Fibroblast of pulmonary artery (primary cell): ENCODE data around the gene COQ6.

Experiments used
- DNase-seq: peaks from one replicate; pipeline ENCODE4 v3.0.0-alpha.2; 2010; ENCODE audit warnings: low read depth
- H3K4me3 ChIP-seq: replicated peaks from 2 replicates; pipeline ENCODE4 v1.5.1; 2011; ENCODE audit warnings: low read depth, mild to moderate bottlenecking, control low read depth, low read length, moderate library complexity
- TF ChIP-seq, protein P1 (sequence below): IDR thresholded peaks from 2 replicates; pipeline ENCODE4 v1.5.1; 2011; ENCODE audit warnings: mild to moderate bottlenecking, control low read depth, low read length, inconsistent platforms; ENCODE audit errors: missing control alignments

COQ6 gene

GRCh38 chr14:73935666-73936065 lies 14.4 kb upstream of the COQ6 start:
- TF ChIP-seq, protein P1, sequence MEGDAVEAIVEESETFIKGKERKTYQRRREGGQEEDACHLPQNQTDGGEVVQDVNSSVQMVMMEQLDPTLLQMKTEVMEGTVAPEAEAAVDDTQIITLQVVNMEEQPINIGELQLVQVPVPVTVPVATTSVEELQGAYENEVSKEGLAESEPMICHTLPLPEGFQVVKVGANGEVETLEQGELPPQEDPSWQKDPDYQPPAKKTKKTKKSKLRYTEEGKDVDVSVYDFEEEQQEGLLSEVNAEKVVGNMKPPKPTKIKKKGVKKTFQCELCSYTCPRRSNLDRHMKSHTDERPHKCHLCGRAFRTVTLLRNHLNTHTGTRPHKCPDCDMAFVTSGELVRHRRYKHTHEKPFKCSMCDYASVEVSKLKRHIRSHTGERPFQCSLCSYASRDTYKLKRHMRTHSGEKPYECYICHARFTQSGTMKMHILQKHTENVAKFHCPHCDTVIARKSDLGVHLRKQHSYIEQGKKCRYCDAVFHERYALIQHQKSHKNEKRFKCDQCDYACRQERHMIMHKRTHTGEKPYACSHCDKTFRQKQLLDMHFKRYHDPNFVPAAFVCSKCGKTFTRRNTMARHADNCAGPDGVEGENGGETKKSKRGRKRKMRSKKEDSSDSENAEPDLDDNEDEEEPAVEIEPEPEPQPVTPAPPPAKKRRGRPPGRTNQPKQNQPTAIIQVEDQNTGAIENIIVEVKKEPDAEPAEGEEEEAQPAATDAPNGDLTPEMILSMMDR, result peak; percentile 36
- DNase-seq, result peak; percentile 26
- H3K4me3 ChIP-seq, result no peak overlapping the region

- no peak for DNase-seq
- H3K4me3 ChIP-seq, result no peak overlapping the region
- TF ChIP-seq, protein P1, result no peak
These were observed 13.6 kb upstream of the COQ6 start for GRCh38 chr14:73936548-73936947.

DNA sequence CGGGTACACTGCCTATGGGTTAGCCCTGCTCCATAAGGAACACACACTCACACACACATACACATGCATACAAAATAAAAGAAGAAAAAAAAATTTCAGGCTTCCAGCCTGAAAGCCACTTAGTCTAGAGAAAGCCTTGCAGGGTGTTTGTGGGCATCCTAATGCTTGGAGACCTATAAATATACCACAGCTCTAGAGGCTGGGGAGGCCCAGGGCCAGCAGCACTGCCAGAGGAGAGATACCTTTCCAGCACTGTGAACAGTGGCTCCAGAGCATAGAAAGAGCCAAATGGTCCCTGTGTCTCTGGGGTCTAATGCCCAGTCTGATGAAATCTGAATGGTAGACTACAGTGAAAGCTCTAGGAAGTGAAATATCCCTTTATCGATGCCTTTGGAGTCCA lies 13.1 kb upstream of the COQ6 start:
- no peak overlapping the region for H3K4me3 ChIP-seq
- TF ChIP-seq, protein P1, result no peak
- no peak for DNase-seq

- no peak overlapping the region for H3K4me3 ChIP-seq
- TF ChIP-seq, protein P1, result no peak
- DNase-seq, result no peak
These were observed 7.9 kb upstream of the COQ6 start for GRCh38 chr14:73942180-73942579.

DNA sequence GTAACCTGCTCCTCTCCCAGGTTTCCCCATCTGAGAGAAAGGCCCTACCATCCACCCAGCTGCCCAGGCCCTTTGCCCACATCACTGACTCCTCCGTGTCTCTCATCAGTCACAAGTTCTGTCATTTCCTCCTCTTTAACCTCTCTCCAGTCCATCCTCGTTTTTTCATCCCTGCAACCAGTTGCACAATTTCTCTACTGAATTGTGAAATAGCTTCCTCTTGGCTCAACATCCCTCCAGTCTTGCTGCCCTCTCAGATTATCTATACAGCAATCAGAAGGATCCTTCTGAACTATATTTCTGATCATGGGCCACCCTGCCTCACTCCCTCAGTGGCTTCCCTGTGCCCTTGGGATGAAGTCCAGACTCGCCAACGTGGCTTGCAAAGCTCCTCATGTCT lies 7.0 kb upstream of the COQ6 start:
- H3K4me3 ChIP-seq, result no peak overlapping the region
- DNase-seq, result peak; percentile 86
- TF ChIP-seq, protein P1, result no peak

DNA sequence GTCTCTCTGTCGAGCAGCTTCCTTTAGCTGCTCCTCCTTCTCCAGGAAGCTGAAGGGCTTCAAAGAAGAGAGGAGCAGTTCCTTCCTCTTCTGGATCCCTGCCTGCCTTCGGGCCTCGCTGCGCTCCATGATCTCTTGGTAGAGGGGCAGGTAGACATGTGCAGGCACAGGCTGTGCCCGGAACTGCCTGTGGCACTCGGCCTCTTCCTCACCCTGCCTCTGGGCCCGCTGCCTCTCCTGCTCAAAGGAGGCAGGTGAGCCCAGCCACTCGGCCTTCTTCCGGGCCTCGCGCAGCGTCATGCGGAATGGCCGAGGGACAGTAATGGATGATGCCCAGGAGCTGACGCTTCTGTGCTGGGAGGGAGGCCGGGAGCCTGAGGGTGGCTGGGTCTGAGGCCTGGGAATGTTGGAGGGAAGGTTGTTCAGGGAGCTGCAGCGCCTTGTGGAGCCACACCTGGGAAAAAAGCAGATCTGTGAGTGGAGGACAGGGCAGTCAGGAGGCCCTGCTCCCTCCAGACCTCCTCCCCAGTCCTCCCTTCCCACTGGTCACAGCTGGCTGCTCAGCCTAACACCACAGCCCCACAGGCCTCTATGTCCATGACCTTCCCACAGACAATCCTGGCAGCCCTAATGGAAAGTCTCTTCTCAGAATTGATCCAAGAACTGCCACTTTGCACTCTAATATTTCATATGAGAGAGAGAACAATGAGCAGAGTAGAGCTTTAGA lies 5.5 kb upstream of the COQ6 start:
- no peak overlapping the region for H3K4me3 ChIP-seq
- TF ChIP-seq, protein P1, result no peak
- no peak for DNase-seq

DNA sequence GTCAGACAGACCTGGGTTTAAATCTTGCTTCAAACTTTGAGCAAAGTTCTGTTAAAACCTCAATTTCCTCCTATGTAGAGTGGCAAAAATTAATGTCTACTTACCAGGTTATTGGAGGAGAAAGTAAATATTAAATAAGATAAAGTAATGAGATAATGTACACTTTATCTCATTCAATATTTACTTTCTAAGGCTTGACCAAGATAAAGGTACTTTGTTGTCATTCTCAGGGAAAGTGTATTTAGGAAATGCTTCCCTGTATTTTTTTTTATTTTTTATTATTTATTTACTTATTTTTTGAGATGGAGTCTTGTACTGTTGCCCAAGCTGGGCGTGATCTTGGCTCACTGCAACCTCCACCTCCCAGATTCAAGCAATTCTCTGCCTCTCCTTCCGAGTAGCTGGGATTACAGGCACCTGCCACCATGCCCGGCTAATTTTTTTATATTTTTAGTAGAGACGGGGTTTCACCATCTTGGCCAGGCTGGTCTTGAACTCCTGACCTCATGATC lies 4.9 kb upstream of the COQ6 start:
- TF ChIP-seq, protein P1, result no peak
- H3K4me3 ChIP-seq, result no peak overlapping the region

More for the DNA sequence above, 4.9 kb upstream of the COQ6 start:
- no peak for DNase-seq
